BLaER1 (cell line): ENCODE data around the gene SEPTIN14.
"Not testable (repeated sequence)": the region's sequence is repeated elsewhere in the genome, so short reads cannot be mapped to it uniquely, and the experiment has no call there.

Experiments
- H3K27ac ChIP-seq: shearing (Covaris generic); formaldehyde crosslinking; 2 replicates; pipeline ENCODE4 v1.8.1; 2022
- H3K27me3 ChIP-seq: shearing (Covaris generic); formaldehyde crosslinking; 2 replicates; pipeline ENCODE4 v1.8.1; 2022
- H3K36me3 ChIP-seq: shearing (Covaris generic); formaldehyde crosslinking; 2 replicates; pipeline ENCODE4 v1.8.1; 2022
- H3K4me1 ChIP-seq: shearing (Covaris generic); formaldehyde crosslinking; 2 replicates; pipeline ENCODE4 v1.8.1; 2022
- H3K4me2 ChIP-seq: shearing (Covaris generic); formaldehyde crosslinking; 2 replicates; pipeline ENCODE4 v1.8.1; 2022
- H3K4me3 ChIP-seq: shearing (Covaris generic); formaldehyde crosslinking; 2 replicates; pipeline ENCODE4 v1.8.1; 2022
- H3K9ac ChIP-seq: shearing (Covaris generic); formaldehyde crosslinking; 2 replicates; pipeline ENCODE4 v1.8.1; 2022
- H3K9me3 ChIP-seq: shearing (Covaris generic); formaldehyde crosslinking; 2 replicates; pipeline ENCODE4 v1.8.1; 2022
- H4K20me1 ChIP-seq: shearing (Covaris generic); formaldehyde crosslinking; 2 replicates; pipeline ENCODE4 v1.8.1; 2022
- Cebpa-rat ChIP-seq: shearing (Covaris generic); IDR thresholded peaks from 2 replicates; pipeline ENCODE4 v1.8.1; 2022

SEPTIN14 gene

DNA sequence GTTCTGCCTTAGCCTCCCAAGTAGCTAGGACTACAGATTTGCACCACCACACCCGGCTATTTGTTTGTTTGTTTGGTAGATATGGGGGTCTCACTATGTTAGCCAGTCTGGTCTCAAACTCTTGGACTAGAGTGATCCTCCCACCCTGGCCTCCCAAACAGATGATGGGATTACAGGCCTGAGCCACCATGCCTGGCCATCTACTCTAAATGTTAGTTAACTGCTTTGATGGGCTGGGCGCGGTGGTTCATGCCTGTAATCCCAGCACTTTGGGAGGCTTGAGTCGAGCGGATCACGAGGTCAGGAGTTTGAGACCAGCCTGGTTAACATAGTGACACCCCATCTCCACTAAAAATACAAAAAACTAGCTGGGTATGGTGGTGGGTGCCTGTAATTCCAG lies 74.8 kb downstream of the SEPTIN14 start:
- Histone ChIP-seq H3K27ac (no peak overlapping the region), H3K9me3 (no peaks in the 10 kb centered on the region), H3K4me1 (no peaks in the 10 kb centered on the region), H3K27me3 (no peaks in the 10 kb centered on the region), H3K9ac (no peak overlapping the region), H4K20me1 (no peaks in the 10 kb centered on the region), H3K36me3 (no peaks in the 10 kb centered on the region), H3K4me3 (no peak overlapping the region), H3K4me2 (no peak overlapping the region)
- no peak for TF ChIP-seq Cebpa-rat

DNA sequence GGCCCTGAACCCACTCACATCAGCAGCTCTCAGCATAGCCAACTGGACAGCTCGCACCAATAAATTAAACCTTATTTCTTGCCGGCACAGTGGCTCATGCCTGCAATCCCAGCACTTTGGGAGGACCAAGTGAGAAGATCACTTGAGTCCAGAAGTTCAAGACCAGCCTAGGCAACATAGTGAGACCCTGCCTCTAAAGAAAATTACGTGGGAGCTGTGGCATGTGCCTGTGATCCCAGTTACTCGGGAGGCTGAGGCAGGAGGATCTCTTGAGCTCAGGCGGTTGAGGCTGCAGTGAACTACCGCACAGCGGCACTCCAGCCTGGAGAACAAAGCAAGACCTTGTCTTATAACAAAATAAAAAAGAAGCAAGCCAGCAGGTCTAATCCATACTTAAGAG lies 75.7 kb downstream of the SEPTIN14 start:
- H3K27me3 ChIP-seq, result no peaks in the 10 kb centered on the region
- H3K36me3 ChIP-seq, result no peaks in the 10 kb centered on the region
- H3K9me3 ChIP-seq, result no peaks in the 10 kb centered on the region
- no peaks in the 10 kb centered on the region for H3K4me1 ChIP-seq
- no peaks in the 10 kb centered on the region for H4K20me1 ChIP-seq
- no peak overlapping the region for H3K27ac ChIP-seq
- H3K4me2 ChIP-seq, result no peak overlapping the region
- no peak for TF ChIP-seq Cebpa-rat
- H3K4me3 ChIP-seq, result no peak overlapping the region
- no peak overlapping the region for H3K9ac ChIP-seq

DNA sequence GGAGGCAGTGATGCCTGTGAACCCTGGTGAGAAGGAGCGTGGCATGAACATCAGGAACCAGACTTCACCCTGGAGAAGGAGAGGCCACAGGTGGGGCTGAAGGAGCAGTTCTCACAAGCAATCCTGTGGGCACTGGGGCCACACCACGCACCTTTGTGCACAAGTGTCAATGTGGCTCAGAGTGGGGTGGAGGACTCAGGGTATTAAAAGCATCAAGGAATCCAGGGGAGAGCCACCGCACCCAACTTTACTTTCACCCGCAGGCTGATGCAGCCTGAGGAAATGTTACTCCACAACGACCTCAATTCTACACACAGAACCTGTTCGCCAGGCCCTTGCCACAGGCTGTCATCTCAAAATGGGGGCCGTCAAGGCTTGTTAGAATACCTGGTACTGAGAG lies 77.1 kb downstream of the SEPTIN14 start:
- not testable (repeated sequence) for H3K27me3 ChIP-seq, H4K20me1 ChIP-seq, H3K4me3 ChIP-seq, H3K27ac ChIP-seq, H3K4me1 ChIP-seq, H3K9ac ChIP-seq, H3K4me2 ChIP-seq, H3K9me3 ChIP-seq, H3K36me3 ChIP-seq

DNA sequence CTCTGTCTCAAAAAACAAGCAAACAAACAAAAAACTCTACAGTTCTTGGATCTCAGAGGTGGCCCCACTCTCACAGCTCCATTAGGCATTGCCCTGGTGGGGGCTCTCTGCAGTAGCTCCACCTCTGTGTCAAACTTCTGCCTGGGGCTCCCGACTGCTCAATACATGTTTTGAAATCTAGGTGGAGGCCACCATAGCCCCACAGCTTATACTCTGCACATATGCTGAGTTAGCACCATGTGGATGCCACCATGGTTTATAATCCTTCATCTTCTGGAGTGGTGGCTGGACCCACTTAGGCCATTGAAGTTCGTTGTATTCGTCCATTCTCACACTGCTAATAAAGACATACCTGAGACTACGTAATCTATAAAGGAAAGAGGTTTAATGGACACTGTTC lies 78.4 kb downstream of the SEPTIN14 start:
- H3K9me3 ChIP-seq, result no peaks in the 10 kb centered on the region
- H3K27me3 ChIP-seq, result no peaks in the 10 kb centered on the region
- H3K36me3 ChIP-seq, result no peaks in the 10 kb centered on the region
- H3K4me2 ChIP-seq, result no peak overlapping the region
- TF ChIP-seq Cebpa-rat, result no peak
- no peak overlapping the region for H3K4me3 ChIP-seq
- no peak overlapping the region for H3K9ac ChIP-seq
- H3K4me1 ChIP-seq, result no peaks in the 10 kb centered on the region
- no peaks in the 10 kb centered on the region for H4K20me1 ChIP-seq
- H3K27ac ChIP-seq, result no peak overlapping the region

DNA sequence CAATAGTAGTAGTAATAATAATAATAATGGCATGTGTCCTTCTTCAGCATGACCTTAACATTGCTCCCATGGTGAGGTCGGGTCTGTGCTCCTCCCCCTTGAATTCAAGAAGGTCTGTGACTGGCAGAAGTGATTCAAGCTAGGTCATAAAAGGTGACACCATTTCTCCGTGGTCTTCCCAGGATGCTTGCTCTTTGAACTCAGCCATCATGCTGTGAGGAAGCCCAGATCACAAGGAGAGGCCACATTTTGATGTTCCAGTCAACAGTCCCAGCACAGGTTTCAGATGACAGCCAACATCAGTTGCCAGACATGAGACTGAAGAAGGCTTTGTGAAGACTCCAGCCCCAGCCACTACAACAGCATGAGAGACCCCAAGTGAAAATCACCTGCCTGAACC lies 83.9 kb downstream of the SEPTIN14 start:
- H3K4me2 ChIP-seq, result no peak overlapping the region
- no peaks in the 10 kb centered on the region for H3K27me3 ChIP-seq
- H3K27ac ChIP-seq, result no peak overlapping the region
- no peaks in the 10 kb centered on the region for H4K20me1 ChIP-seq
- no peak overlapping the region for H3K4me3 ChIP-seq
- H3K36me3 ChIP-seq, result no peaks in the 10 kb centered on the region
- H3K9ac ChIP-seq, result no peak overlapping the region
- H3K4me1 ChIP-seq, result no peaks in the 10 kb centered on the region
- TF ChIP-seq Cebpa-rat, result no peak
- H3K9me3 ChIP-seq, result no peaks in the 10 kb centered on the region

DNA sequence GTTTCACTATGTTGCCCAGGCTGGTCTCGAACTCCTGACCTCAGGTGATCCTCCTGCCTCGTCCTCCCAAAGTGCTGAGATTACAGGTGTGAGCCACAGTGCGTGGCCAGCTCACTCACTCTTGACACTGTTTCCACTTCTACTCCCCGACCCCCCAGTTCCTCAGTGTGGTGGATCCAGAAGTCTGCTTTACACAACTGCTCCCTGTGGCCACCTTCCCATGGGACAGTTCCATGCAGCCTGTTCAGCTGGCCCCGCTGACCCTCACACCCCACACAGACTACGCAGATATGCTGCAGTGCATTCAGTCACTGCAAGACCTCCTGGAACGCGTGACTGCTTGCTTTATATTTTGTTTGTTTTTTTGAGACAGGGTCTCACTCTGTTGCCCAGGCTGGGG lies 86.4 kb downstream of the SEPTIN14 start:
- no peak overlapping the region for H3K4me3 ChIP-seq
- no peak for TF ChIP-seq Cebpa-rat
- no peak overlapping the region for H3K9ac ChIP-seq
- H3K36me3 ChIP-seq, result no peaks in the 10 kb centered on the region
- no peaks in the 10 kb centered on the region for H3K9me3 ChIP-seq
- H3K27ac ChIP-seq, result no peak overlapping the region
- no peak overlapping the region for H3K4me2 ChIP-seq
- no peaks in the 10 kb centered on the region for H4K20me1 ChIP-seq
- H3K27me3 ChIP-seq, result no peaks in the 10 kb centered on the region
- no peaks in the 10 kb centered on the region for H3K4me1 ChIP-seq

DNA sequence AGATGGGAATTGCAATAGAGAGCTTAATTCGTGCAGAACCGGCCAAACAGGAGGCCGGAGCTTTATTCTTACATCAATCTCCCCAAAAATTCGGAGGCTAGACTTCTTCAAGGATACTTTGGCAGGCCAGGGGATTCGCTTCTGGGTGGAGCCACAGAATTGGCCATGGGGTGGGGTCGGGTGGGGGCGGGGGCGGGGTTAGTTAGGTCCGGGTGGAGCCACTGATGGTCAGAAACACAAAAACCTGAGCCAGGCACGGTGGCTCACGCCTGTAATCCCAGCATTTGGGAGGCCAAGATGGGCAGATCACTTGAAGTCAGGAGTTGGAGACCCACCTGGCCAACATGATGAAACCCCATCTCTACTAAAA lies 87.5 kb downstream of the SEPTIN14 start:
- Histone ChIP-seq H3K27ac (no peak overlapping the region), H3K36me3 (no peaks in the 10 kb centered on the region), H3K27me3 (no peaks in the 10 kb centered on the region), H3K9me3 (no peaks in the 10 kb centered on the region), H3K4me3 (no peak overlapping the region), H3K4me1 (no peaks in the 10 kb centered on the region), H4K20me1 (no peaks in the 10 kb centered on the region), H3K4me2 (no peak overlapping the region), H3K9ac (no peak overlapping the region)
- no peak for TF ChIP-seq Cebpa-rat

DNA sequence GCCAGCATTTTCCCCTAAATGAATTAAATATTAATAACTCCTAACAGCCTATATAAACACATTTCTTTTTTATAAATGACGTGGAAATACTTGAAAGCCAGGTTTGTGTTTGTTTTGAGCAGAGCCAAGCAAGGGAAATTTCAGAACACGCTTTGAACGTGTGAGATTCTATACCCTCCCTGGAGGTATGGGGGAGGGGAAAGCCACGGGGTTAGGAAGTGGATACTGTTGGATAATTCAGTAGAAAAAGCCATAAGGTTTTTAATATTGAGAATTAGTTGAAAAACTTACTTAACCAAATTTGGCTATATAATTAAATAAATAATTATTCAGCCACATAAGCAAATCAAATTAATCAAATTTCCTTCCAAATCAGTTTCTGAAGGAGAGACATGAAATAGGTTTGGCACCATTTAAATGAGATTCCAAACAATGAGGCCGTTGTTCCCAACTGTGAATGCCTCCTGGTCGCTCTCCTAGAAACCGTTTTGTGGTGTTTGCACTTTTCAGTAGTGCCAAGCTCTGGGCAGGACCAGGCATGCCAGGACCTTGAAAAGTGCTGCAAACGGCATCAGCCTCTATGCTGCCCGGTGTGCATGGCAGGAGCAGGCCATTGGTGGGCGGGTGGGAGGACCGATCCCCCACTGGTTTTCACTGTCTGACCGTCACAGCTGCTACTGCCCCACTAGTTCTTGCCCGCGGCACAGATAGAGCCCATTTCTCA lies 88.1 kb downstream of the SEPTIN14 start:
- no peaks in the 10 kb centered on the region for H3K27me3 ChIP-seq

DNA sequence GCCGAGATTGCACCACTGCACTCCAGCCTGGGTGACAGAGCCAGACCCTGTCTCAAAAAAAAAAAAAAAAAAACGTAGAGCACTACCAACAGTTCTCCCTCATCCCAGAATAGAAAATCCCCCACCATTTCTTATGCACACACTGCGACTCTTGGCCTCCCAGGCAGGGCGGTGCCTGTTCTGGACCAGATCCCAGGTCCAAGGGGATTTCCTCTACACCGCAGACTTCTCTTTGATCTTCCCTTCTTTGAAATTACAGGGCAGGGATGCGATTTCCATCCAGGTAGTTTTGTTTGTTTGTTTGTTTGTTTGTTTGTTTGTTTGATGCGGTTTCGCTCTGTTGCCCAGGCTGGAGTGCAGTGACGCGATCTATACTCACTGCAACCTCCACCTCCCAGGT lies 91.8 kb downstream of the SEPTIN14 start:
- Histone ChIP-seq H3K4me3 (no peak overlapping the region), H4K20me1 (no peaks in the 10 kb centered on the region), H3K9me3 (no peaks in the 10 kb centered on the region), H3K9ac (no peak overlapping the region), H3K4me1 (no peaks in the 10 kb centered on the region), H3K4me2 (no peak overlapping the region), H3K36me3 (no peaks in the 10 kb centered on the region), H3K27me3 (no peaks in the 10 kb centered on the region), H3K27ac (no peak overlapping the region)
- TF ChIP-seq Cebpa-rat, result no peak

More for the DNA sequence above, 88.1 kb downstream of the SEPTIN14 start:
- Histone ChIP-seq H3K9me3 (no peaks in the 10 kb centered on the region), H3K4me2 (no peak overlapping the region), H3K36me3 (no peaks in the 10 kb centered on the region), H3K4me1 (no peaks in the 10 kb centered on the region), H4K20me1 (no peaks in the 10 kb centered on the region), H3K4me3 (no peak overlapping the region), H3K27ac (no peak overlapping the region), H3K9ac (no peak overlapping the region)
- no peak for TF ChIP-seq Cebpa-rat

DNA sequence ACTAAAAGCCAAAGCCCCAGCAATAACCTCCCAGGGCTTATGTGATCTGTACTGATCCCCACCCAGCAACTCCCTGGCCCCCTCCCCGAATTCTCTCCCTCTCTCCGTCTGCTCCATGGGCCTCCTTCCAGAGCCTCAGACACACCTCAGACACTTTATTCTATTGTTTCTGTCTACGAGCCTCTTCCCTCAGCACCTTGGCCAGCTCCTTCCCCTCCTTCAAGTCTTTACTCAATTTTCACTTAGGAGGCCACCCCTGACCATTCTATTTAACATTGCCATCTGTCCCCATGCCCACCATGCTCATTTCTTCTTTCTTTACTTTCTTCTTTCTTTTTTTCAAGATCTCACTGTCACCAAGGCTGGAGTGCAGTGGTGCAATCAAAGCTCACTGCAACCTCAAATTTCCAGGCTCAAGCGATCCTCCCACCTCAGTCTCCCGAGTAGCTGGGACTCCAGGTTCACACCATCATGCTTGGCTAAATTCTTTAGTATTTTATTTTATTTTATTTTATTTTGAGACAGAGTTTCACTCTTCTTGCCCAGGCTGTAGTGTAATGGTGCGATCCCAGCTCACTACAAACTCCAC lies 109.2 kb downstream of the SEPTIN14 start:
- not testable (repeated sequence) for H4K20me1 ChIP-seq, H3K27me3 ChIP-seq, H3K36me3 ChIP-seq, H3K4me3 ChIP-seq, H3K4me2 ChIP-seq, H3K4me1 ChIP-seq, H3K9me3 ChIP-seq, H3K9ac ChIP-seq, H3K27ac ChIP-seq

DNA sequence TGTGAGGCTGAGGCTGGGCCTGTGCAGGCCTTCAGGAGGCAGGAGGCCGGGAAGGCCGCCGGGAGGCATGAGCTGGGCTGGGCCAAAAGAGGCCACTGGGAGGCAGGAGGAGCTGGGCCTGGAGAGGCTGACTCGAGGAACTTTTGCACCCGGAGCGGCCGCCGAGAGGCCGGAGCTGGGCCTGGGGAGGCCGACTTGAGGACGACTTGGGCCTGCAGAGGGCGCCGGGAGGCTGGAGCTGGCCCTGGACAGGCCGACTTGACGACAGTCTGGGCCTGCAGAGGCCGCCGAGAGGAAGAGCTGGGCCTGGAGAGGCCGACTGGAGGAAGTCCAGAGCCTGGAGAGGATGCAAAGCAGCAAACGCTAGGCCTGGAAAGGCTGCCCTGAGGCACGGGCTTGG lies 117.8 kb downstream of the SEPTIN14 start:
- not testable (repeated sequence) for H3K27me3 ChIP-seq, H3K4me3 ChIP-seq
- 0 out of 2 replicates have a peak, but pooled peaks cover 10% of the 10 kb centered on the region for H3K9me3 ChIP-seq

More for the DNA sequence above, 117.8 kb downstream of the SEPTIN14 start:
- H3K36me3 ChIP-seq, H3K27ac ChIP-seq, H3K4me2 ChIP-seq, H4K20me1 ChIP-seq, H3K9ac ChIP-seq, H3K4me1 ChIP-seq: not testable (repeated sequence)
